Activated CD4-positive, alpha-beta T cell treated with anti-CD3 and anti-CD28 coated beads, Interleukin-2, amount 50 U/mL, for 48 hours (primary cell): Measurements from ENCODE around the gene CAT.

Experiments used
- DNase-seq, 2 experiments: peaks; one replicate each; pipeline ENCODE4 v3.0.0-alpha.2; 2020

CAT gene

GRCh38 chr11:34425867-34426266 lies 12.9 kb upstream of the CAT start:
- no peak for DNase-seq

GRCh38 chr11:34426766-34427185 lies 12.0 kb upstream of the CAT start:
- DNase-seq, result no peak

- DNase-seq, result no peak
Measured at GRCh38 chr11:34427186-34427805, 11.4 kb upstream of the CAT start.

- DNase-seq, result no peak
Measured at GRCh38 chr11:34431979-34432378, 6.8 kb upstream of the CAT start.

- DNase-seq, result no peak
Measured at GRCh38 chr11:34432822-34433221, 5.9 kb upstream of the CAT start.

GRCh38 chr11:34433899-34434298 lies 4.8 kb upstream of the CAT start:
- DNase-seq, result no peak

- no peak for DNase-seq
Measured at GRCh38 chr11:34437224-34438125, 1.3 kb upstream of the CAT start.

GRCh38 chr11:34439610-34440198 lies 970 bp downstream of the CAT start:
- no peak for DNase-seq

GRCh38 chr11:34441814-34442213 lies 3.1 kb downstream of the CAT start:
- DNase-seq, result no peak

GRCh38 chr11:34443136-34443535 lies 4.4 kb downstream of the CAT start:
- no peak for DNase-seq

GRCh38 chr11:34444428-34444827 lies 5.7 kb downstream of the CAT start:
- DNase-seq, result no peak

- no peak for DNase-seq
Measured at GRCh38 chr11:34445956-34446355, 7.2 kb downstream of the CAT start.

GRCh38 chr11:34446386-34446785 lies 7.7 kb downstream of the CAT start:
- DNase-seq, result no peak

GRCh38 chr11:34447044-34447443 lies 8.3 kb downstream of the CAT start:
- no peak for DNase-seq

- no peak for DNase-seq
Measured at GRCh38 chr11:34448223-34448994, 9.7 kb downstream of the CAT start.

GRCh38 chr11:34449013-34449412 lies 10.3 kb downstream of the CAT start:
- peak in 1 of 2 experiments; percentile 9 for DNase-seq

- no peak for DNase-seq
Measured at GRCh38 chr11:34451053-34451452, 12.3 kb downstream of the CAT start.

GRCh38 chr11:34454308-34455032 lies 15.7 kb downstream of the CAT start:
- DNase-seq, result no peak

GRCh38 chr11:34457607-34458006 lies 18.9 kb downstream of the CAT start:
- DNase-seq, result no peak

GRCh38 chr11:34458525-34458924 lies 19.8 kb downstream of the CAT start:
- no peak for DNase-seq

- DNase-seq, result no peak
Measured at GRCh38 chr11:34459507-34460162, 20.9 kb downstream of the CAT start.

GRCh38 chr11:34460278-34460677 lies 21.5 kb downstream of the CAT start:
- no peak for DNase-seq
